NCI-H2196 treated with DMSO at 0.1 percent for 48 hours (cell line): ENCODE data around the gene ARHGAP6.
"Not testable (repeated sequence)": the region's sequence is repeated elsewhere in the genome, so short reads cannot be mapped to it uniquely, and the experiment has no call there.

ENCODE experiments used
- DNase-seq: peaks from one replicate; lab custom pipeline; 2025; ENCODE audit not compliant: unreplicated experiment; lab: John Stamatoyannopoulos, UW

ARHGAP6 gene

DNA sequence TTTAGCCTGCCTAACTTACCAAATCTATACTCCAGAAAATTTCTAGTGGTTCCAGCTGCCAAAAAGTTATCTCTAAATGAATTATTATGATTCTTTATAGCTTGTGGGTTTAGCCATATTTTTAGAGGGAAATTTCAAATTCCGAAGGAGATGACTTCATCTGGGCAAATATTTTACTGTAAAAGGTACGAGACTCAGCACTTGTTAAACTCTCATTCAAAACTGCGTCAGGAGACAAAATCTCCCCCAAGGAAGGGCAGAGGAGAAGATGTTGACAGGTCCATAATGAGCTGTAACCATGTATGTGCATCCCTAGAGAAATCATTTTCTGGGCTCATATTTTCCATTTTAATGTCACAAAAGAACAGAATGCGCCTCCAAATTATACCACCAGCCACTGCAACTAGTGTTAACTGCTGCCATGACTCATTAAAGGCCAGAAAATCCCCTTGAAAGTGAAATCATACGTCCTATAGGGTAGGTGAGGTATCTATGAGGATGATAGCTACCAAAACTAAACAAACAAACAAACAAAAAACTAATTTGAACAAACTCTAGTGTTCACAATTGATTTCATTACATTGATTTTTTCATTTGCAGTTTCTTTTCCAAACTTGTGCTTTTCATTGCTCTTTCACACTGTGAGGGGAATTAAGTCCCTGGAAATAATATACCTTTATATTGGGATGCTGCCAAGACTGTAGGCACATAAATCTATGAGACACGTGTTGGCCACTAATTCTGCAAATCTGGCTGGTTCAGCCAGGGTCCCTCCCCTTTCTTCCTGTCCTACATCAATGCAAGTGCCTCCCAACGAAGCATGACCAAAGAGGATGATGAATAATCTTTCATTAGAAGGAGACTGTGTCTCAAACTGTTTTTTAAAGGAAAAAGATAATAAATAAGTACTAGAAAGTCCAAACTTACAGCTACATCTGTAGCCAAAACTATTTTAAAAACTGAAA lies 85.8 kb downstream of the ARHGAP6 start:
- no peak for DNase-seq

DNA sequence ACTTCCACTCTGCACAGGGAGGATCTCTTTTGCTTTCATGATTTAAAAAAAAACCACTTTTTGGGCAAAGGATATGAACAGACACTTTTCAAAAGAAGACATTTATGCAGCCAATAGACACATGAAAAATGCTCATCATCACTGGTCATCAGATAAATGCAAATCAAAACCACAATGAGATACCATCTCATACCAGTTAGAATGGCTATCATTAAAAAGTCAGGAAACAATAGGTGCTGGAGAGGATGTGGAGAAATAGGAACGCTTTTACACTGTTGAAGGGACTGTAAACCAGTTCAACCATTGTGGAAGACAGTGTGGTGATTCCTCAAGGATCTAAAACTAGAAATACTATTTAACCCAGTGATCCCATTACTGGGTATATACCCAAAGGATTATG lies 87.4 kb downstream of the ARHGAP6 start:
- DNase-seq = not testable (repeated sequence)

DNA sequence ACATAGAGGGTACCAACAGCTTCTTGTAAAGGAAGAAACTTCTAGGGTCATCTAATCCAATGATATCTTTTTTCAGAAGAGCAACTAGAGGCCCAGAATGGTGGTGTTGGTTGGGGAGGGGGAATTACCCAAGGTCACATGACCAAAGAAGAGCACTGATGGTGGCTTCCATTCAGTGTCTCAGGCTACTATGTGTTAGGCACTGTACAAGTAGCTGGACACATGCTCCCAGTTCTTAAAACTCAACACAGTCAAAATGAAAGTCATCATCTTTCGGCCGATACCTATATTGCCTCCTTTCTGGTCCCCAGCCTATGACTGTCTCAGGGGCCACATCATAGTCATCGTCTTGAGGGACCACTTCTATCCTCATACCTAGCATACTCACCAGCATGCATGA lies 88.1 kb downstream of the ARHGAP6 start:
- DNase-seq = no peak

GRCh38 chrX:11575332-11575731 lies 90.4 kb downstream of the ARHGAP6 start:
- no peak for DNase-seq

DNA sequence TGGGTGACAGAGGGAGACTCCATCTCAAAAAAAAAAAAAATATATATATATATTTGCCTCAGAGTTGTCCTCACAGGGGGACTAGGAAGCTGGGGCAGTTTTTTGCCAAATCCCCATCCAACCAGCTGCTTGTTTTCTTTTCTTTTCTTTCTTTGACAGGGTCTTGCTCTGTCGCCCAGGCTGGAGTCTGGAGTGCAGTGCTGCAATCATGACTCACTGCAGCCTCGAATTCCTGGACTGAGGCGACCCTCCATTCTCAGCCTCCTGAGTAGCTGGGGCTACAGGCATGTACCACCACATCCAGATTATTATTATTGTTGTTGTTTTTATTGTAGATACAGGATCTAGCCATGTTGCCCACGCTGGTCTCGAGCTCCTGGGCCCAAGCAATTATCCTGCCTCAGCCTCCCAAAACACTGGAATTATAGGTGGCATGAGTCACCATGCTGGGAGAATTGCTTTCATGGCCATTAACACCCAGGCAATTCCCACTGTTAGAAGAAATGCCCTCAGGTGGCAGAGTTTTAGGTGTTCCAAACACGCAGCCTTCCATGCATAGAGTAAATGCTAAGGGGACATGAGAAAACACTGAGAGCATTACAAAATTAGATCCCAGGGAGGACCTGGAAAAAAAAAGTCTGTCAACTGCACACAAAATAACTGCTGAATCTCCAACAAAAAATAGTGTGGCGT lies 98.0 kb downstream of the ARHGAP6 start:
- DNase-seq = no peak

- no peak for DNase-seq
Measured at GRCh38 chrX:11566789-11567188, 98.9 kb downstream of the ARHGAP6 start.

DNA sequence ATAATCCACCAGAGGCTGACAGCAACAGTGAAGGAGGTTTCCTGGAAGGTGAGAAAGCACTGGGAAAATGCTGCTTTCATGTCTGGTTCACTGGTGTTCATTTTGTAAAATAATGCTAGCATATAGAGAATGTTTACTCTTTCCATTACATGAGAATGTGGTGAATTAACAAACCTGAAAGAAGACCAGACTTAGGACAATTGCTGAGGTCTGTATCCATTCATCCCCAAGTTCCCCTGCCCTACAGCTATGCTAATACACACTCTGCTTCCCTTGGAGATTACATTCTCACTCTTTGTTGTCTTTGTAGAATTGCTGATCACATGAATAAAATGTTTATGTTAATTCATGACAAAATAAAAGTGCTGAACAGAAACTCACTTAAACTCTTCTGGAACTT lies 99.5 kb downstream of the ARHGAP6 start:
- DNase-seq = no peak

GRCh38 chrX:11564546-11564945 lies 101.2 kb downstream of the ARHGAP6 start:
- DNase-seq = no peak

DNA sequence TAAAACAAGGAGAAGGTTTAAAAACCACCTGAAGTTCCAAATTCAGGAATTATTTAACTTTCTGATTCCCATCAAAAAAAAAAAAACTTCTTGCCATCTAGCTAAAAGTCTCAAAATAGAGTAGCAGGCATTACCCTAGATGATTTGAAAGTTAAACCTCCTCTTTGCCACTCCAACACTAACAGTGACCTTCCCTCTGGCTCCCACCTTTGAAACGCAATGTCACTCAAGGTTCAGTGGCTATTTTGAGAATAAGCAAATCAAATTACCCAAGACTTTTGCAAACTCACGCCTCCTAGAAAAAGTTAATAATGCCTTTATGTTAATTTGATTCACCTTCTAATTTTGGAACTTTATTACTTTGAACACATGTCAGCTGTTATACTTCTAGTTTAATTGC lies 103.2 kb downstream of the ARHGAP6 start:
- no peak for DNase-seq

DNA sequence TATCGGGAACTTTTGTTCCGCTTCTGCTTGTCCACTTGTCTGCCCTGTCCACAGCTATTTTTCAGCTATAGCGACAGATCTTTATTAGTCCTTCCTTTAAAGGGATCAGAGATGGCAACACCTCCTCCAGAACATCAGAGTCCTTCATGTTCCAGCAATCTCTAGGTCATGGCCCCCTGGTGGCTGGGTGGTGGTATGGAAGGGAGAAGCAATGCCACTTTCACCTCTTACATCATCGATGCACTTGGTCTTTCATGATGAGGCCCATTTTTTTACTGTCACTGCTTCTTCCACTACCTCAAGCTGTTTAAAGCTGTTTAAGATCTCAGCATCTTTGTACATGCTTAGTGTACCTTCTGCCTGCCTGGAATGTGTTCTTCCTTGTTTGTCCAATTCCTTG lies 106.7 kb downstream of the ARHGAP6 start:
- DNase-seq = no peak

DNA sequence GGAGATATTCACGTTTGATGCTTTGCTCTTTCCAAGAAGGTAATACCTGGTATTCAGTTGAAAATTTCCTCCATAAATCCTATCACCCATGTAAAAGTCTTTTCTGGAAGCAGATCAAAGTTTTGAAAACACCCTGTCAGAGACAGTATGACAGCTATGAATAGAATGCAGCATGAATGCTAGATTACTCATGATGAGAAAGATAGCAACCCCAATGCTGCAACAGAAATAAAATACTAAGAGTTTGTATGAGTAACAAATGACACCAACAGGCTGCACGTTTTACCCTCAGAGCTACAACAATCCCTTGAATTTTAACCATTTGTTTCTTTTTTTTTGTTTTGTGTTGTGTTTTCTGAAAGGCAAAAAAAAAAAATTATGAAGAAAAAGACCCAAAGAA lies 108.6 kb downstream of the ARHGAP6 start:
- no peak for DNase-seq

- no peak for DNase-seq
Measured at GRCh38 chrX:11555759-11556158, 110.0 kb downstream of the ARHGAP6 start.

DNA sequence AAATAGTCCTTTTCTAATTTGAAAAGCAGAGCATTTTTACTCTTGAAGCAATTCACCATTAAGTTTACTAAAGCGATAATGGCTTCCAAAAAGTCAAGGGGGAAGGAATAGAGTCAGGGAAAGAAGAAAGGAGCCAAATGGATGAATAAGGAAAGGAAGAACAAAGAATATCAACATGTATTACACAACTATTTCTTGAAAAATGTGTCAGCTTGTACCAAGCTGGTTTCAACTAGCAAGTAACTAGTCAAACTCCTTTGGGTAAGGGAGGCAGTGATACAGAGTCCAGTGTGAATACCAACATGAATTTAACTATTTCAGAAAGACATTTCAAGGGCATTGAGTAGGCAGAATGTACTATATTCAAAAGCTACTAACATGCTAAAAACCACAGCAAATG lies 112.1 kb downstream of the ARHGAP6 start:
- no peak for DNase-seq

DNA sequence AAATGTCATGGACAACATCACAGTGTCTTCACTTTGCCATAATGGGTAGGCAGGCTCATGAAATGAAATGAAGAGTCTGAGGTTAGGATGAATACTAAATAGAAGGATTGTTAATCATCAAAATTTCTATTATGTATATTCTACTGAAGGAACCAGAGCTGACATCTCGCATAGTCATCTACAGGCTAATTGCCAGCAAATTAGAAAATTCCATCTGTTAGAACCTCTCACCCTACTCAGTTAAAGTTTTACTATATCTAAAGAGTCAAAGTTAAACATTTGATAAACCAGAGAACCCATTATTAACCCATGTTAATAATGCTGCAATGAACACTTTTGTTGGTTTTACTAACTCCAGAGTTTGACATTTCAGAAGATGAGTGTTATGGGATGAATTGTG lies 114.6 kb downstream of the ARHGAP6 start:
- DNase-seq = no peak

DNA sequence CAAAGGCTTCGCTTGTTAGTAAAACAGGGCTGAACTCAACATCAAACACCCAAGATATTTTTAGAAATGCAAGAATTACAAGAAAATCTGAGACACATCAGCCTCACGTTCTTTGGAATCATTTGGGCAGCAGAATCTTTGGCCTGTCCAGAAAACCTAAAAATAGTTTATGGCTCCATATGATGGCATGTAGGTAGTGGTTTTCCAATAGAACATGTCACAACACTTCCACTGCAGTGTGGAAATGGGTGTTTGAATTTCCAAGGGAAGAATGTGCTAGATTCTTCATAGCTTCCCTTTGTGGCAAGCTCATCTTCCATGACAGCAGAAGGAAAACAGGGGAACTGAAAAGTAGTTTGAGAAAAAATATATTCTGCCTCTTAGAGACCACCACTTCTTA lies 118.8 kb downstream of the ARHGAP6 start:
- no peak for DNase-seq

- DNase-seq = no peak
Measured at GRCh38 chrX:11543249-11543648, 122.5 kb downstream of the ARHGAP6 start.

- DNase-seq = no peak
Measured at GRCh38 chrX:11541510-11541909, 124.2 kb downstream of the ARHGAP6 start.

DNA sequence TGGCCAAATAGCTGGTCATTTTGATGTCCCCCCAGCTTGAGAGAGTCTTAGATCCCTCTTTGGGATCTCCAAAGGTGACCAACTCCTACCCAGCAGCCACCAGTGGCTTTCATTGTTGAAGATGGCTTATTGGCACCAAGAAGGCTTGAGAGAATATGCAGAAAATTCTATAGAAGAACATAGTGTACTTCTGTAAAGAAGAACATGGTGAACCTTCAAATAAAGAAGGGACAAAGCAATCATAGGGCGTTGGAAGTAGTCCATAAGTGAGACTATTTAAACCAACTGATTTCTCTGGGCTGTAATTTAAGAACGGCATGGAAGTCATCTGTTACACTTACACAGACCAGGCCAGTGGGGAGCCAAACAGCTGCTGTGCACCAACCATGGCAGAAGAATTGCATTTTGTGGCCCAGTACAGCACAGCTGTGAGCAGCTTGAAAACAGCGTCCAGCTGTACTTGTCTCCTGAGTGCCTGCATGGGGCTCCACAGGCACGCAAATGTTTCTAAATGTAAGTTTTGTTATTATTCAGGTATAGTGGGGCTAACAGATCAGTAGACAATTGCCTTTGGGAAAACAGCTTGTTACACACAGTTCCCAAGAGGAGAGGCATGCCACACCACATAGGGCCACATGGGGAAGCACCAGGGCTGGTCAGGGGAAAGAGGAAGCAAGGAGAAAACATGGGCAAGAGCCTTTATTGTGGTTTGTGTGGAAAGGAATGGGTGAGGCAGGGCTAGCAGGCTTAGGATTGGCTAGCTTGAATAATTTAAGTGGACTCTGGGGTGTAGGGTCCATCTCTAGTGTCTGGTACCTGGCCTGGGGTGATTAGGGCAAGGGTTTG lies 125.0 kb downstream of the ARHGAP6 start:
- no peak for DNase-seq

- DNase-seq = no peak
Measured at GRCh38 chrX:11537141-11537540, 128.6 kb downstream of the ARHGAP6 start.

DNA sequence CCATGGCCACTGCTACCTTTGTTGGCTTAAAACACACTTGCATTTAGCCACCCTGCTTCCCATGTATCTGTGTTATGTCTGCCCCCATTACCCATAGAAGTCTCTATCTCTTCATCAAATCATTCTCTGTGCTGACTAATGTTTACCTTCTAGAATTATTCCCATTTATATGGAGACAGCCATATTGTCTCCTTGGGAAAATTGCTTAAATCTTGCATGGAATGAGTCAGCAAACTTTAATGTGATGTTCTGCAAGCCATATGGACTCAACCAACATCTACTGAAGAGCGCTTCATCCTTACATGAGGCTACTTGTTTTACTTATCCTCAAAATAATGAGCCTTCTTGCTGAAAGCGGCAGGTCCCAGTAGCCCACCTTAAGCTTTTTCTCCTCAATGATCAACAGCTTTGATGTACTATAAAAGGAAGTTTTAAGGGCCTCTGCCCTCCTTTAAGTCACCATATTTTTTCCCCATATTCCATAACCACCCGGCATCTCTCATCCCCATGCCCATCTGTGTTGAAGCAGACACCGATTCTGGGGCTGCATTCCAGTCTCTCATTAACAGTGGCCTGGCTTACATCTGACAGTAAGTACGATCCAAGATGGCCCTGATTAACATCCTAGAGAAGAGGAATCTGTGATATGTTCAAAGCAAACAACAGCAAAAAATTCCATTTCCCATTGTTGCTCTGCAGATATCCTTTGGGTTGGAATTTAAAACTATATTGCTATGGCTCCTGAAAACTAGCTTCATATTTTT lies 130.4 kb downstream of the ARHGAP6 start:
- DNase-seq = no peak

GRCh38 chrX:11533199-11533651 lies 132.5 kb downstream of the ARHGAP6 start:
- peak; percentile 36 for DNase-seq
